ENCODE measurements around the gene ZNF385B.

DNA sequence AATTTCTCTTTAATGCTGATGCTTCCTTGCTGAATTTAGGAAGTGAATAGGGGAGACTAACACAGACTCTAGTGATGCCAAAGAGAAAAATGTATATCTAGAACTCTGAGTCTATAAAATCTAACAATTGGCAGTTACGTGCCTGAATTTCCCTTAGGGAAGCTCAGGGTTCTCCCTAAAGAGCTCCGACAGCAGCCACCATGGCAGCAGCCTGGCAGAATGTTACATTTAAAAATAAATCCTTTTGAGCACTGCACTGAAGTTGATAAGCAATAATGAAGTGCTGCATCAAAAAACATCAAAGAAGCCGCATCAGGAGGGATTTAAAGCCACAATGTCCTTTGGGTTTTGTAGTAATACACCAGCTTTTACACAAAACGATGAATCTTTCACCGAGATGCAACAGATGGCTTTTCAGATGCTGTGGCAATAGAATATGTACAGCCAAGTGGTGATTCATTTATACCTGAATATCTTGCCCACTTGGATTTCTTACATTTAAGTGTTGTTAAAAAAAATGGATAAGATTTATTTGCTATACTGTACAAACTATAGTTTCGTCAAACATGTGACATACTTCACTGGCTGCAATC, 305.6 kb downstream of the ZNF385B start:
- no peak for TF ChIP-seq POLR2AphosphoS5 (IDR thresholded peaks at IDR 0.05)
- TF ChIP-seq, protein P1, sequence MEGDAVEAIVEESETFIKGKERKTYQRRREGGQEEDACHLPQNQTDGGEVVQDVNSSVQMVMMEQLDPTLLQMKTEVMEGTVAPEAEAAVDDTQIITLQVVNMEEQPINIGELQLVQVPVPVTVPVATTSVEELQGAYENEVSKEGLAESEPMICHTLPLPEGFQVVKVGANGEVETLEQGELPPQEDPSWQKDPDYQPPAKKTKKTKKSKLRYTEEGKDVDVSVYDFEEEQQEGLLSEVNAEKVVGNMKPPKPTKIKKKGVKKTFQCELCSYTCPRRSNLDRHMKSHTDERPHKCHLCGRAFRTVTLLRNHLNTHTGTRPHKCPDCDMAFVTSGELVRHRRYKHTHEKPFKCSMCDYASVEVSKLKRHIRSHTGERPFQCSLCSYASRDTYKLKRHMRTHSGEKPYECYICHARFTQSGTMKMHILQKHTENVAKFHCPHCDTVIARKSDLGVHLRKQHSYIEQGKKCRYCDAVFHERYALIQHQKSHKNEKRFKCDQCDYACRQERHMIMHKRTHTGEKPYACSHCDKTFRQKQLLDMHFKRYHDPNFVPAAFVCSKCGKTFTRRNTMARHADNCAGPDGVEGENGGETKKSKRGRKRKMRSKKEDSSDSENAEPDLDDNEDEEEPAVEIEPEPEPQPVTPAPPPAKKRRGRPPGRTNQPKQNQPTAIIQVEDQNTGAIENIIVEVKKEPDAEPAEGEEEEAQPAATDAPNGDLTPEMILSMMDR (IDR thresholded peaks at IDR 0.05), result no peak
- no peak for TF ChIP-seq POLR2A (IDR thresholded peaks at IDR 0.05)
